Activated T-cell treated with anti-CD3 and anti-CD28 coated beads for 48 hours (primary cell): ENCODE results near the gene RNASET2.

Source experiments
- DNase-seq: peaks from one replicate; pipeline ENCODE4 v3.0.0-alpha.2; 2020; ENCODE audit warnings: low read depth

Gene RNASET2

GRCh38 chr6:166946125-166946524 lies 10.2 kb downstream of the RNASET2 start:
- no peak for DNase-seq

GRCh38 chr6:166944666-166945256 lies 11.6 kb downstream of the RNASET2 start:
- DNase-seq = no peak

GRCh38 chr6:166942393-166943168 lies 13.8 kb downstream of the RNASET2 start:
- DNase-seq = no peak

GRCh38 chr6:166940643-166941068 lies 15.7 kb downstream of the RNASET2 start:
- no peak for DNase-seq

- no peak for DNase-seq
Observed at GRCh38 chr6:166939894-166940293, 16.5 kb downstream of the RNASET2 start.

- DNase-seq = no peak
Observed at GRCh38 chr6:166939345-166939744, 17.0 kb downstream of the RNASET2 start.

GRCh38 chr6:166938704-166939103 lies 17.6 kb downstream of the RNASET2 start:
- no peak for DNase-seq

- no peak for DNase-seq
Observed at GRCh38 chr6:166938150-166938549, 18.2 kb downstream of the RNASET2 start.

- DNase-seq = no peak
Observed at GRCh38 chr6:166937746-166938145, 18.6 kb downstream of the RNASET2 start.

GRCh38 chr6:166936079-166936787 lies 20.1 kb downstream of the RNASET2 start:
- no peak for DNase-seq

GRCh38 chr6:166935353-166935752 lies 21.0 kb downstream of the RNASET2 start:
- DNase-seq = no peak

GRCh38 chr6:166934174-166934573 lies 22.2 kb downstream of the RNASET2 start:
- no peak for DNase-seq

- DNase-seq = no peak
Observed at GRCh38 chr6:166933396-166933795, 23.0 kb downstream of the RNASET2 start.

GRCh38 chr6:166932616-166933015 lies 23.7 kb downstream of the RNASET2 start:
- no peak for DNase-seq

GRCh38 chr6:166932116-166932515 lies 24.2 kb downstream of the RNASET2 start:
- no peak for DNase-seq

- DNase-seq = no peak
Observed at GRCh38 chr6:166931426-166931970, 24.9 kb downstream of the RNASET2 start.

- DNase-seq = no peak
Observed at GRCh38 chr6:166930354-166930891, 25.9 kb downstream of the RNASET2 start.

GRCh38 chr6:166929542-166930189 lies 26.7 kb downstream of the RNASET2 start:
- no peak for DNase-seq

- DNase-seq = no peak
Observed at GRCh38 chr6:166928644-166929541, 27.5 kb downstream of the RNASET2 start.

GRCh38 chr6:166927935-166928643 lies 28.3 kb downstream of the RNASET2 start:
- no peak for DNase-seq
